ENCODE measurements around the gene ZWILCH. TPM values are rescaled to one million over a fixed set of nuclear protein-coding genes. Genes with fewer than 3 reads are reported as not detected.
A peak's percentile ranks its signal among the peaks of the same experiment; 100 is the strongest.
"Not testable (repeated sequence)": the region's sequence is repeated elsewhere in the genome, so short reads cannot be mapped to it uniquely, and the experiment has no call there.

Gene ZWILCH
- total and polyA plus RNA-seq, 2 experiments from 2014 or later = 51.0 to 64.1 TPM

GRCh38 chr15:66502491-66502890, 2.6 kb upstream of the ZWILCH start (continued):
- TF ChIP-seq ZNF331 (CRISPR knock-in tag; IDR thresholded peaks at IDR 0.05; ENCODE audit: low read depth) (no peak), CREB1 (CRISPR knock-in tag; IDR thresholded peaks at IDR 0.05; ENCODE audit: low read depth) (no peak), ZNF462 (CRISPR knock-in tag; IDR thresholded peaks at IDR 0.05) (no peak), STAT1 (IDR thresholded peaks at IDR 0.05; ENCODE audit: unreplicated experiment) (no peak), EZH2phosphoT487 (IDR thresholded peaks at IDR 0.05; ENCODE audit: unreplicated experiment) (no peak)

GRCh38 chr15:66503041-66503648, 2.0 kb upstream of the ZWILCH start:
- Histone ChIP-seq H3K4me1 (ENCODE audit: insufficient read depth) (peaks cover 26% of the 10 kb centered on the region), H4K20me1 (replicated peaks; ENCODE audit: insufficient read depth) (peaks cover 31% of the 10 kb centered on the region), H3K27ac (ENCODE audit: low read depth) (peak overlapping the region; percentile 81), H3K4me2 (peak overlapping the region; percentile 100), H3F3A (replicated peaks; ENCODE audit: low read depth) (peaks cover 61% of the 10 kb centered on the region), H3K4me3 (peak overlapping the region; percentile 100), H3K79me2 (replicated peaks; ENCODE audit: insufficient read depth) (peaks cover 68% of the 10 kb centered on the region), H3K36me3 (ENCODE audit: insufficient read depth) (peaks cover 59% of the 10 kb centered on the region)
- DNase-seq (ENCODE audit: low spot score); H3K27me3 Mint-ChIP-seq (ENCODE audit: insufficient read depth, low read depth, poor library complexity); H2AFZ ChIP-seq; H3K27me3 ChIP-seq (ENCODE audit: insufficient read depth); H3K9me3 Mint-ChIP-seq; ATAC-seq; H3K9me2 ChIP-seq (ENCODE audit: insufficient read depth): not testable (repeated sequence)
- H3K36me3 Mint-ChIP-seq (ENCODE audit: low read depth) = peaks cover 66% of the 10 kb centered on the region
- peaks cover 24% of the 10 kb centered on the region; the same call in 2 of the 3 replicates for H3K4me1 Mint-ChIP-seq
- peak overlapping the region; percentile 98 for H3K4me3 Mint-ChIP-seq
- peak overlapping the region; percentile 92 for H3K27ac Mint-ChIP-seq

Data from GM23338 (cell line).